K562 (cell line): ENCODE data around the gene CNKSR1.

ENCODE experiments used
- DIDO1 ChIP-seq: fragments of 450-650 bp; IDR thresholded peaks from 2 replicates; pipeline ENCODE4 v1.6.1; 2016; ENCODE audit warnings: low read depth, missing biosample characterization, missing genetic modification characterization
- EZH2 ChIP-seq: IDR thresholded peaks from 2 replicates; pipeline ENCODE4 v1.6.1; 2012; ENCODE audit warnings: low read depth, mild to moderate bottlenecking, inconsistent platforms, low read length, borderline replicate concordance
- KLF6 ChIP-seq: fragments of 250-450 bp; sonication (Bioruptor Pico); IDR thresholded peaks from 2 replicates; pipeline ENCODE4 v1.4.0; 2020; ENCODE audit warnings: mild to moderate bottlenecking, moderate library complexity, borderline replicate concordance
- PCBP1 ChIP-seq: fragments of 200-400 bp; formaldehyde crosslinking; IDR thresholded peaks from 2 replicates; pipeline ENCODE4 v1.6.1; 2018; ENCODE audit warnings: mild to moderate bottlenecking, low read depth, low read length; ENCODE audit not compliant: poor library complexity, severe bottlenecking
- TARDBP ChIP-seq: fragments of 450-650 bp; IDR thresholded peaks from 2 replicates; pipeline ENCODE4 v1.6.1; 2016
- TF ChIP-seq, protein P1 (sequence below): fragments of 250-450 bp; sonication (Bioruptor Pico); IDR thresholded peaks from 2 replicates; pipeline ENCODE4 v1.5.0; 2020; ENCODE audit warnings: mild to moderate bottlenecking
- TF ChIP-seq, protein P2 (sequence below): fragments of 150-350 bp; IDR thresholded peaks from 2 replicates; pipeline ENCODE4 v1.6.1; 2014; ENCODE audit warnings: low read depth, mild to moderate bottlenecking, low read length, borderline replicate concordance
- TF ChIP-seq, protein P3 (sequence below), 3 experiments: IDR thresholded peaks in 2 of 3; conservative IDR thresholded peaks in 1 of 3; 2 replicates each; pipeline ENCODE4 v1.5.1; 2011 to 2012; ENCODE audit warnings: low read length in 3 of 3, mild to moderate bottlenecking in 3 of 3, control low read depth in 2 of 3, improper control_type of control experiment in 1 of 3, inconsistent platforms in 1 of 3, low read depth in 1 of 3, mixed read lengths in 1 of 3, moderate library complexity in 1 of 3; ENCODE audit not compliant: insufficient read depth in 2 of 3

DNA sequence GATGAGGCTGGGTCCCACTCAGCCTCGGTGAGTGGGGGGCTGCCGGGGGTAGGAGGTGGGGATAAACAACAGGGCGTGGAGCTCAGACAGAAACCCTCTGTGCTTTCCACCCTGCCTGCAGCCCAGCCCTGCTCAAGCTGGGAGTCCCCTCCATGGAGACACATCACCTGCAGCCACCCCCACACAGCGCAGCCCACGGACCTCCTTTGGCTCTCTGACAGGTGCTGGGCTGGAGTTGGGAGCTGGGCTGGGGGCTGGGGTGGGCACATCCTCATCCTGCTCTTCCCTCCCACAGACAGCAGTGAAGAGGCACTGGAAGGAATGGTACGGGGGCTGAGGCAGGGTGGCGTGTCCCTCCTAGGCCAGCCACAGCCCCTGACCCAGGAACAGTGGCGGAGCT, 11.2 kb downstream of the CNKSR1 start:
- TF ChIP-seq PCBP1 (no peak), KLF6 (CRISPR knock-in tag) (no peak), EZH2 (no peak), DIDO1 (tag) (no peak), TARDBP (no peak)
- TF ChIP-seq, protein P1, sequence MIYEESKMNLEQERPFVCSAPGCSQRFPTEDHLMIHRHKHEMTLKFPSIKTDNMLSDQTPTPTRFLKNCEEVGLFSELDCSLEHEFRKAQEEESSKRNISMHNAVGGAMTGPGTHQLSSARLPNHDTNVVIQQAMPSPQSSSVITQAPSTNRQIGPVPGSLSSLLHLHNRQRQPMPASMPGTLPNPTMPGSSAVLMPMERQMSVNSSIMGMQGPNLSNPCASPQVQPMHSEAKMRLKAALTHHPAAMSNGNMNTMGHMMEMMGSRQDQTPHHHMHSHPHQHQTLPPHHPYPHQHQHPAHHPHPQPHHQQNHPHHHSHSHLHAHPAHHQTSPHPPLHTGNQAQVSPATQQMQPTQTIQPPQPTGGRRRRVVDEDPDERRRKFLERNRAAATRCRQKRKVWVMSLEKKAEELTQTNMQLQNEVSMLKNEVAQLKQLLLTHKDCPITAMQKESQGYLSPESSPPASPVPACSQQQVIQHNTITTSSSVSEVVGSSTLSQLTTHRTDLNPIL (CRISPR knock-in tag), result no peak
- TF ChIP-seq, protein P2, sequence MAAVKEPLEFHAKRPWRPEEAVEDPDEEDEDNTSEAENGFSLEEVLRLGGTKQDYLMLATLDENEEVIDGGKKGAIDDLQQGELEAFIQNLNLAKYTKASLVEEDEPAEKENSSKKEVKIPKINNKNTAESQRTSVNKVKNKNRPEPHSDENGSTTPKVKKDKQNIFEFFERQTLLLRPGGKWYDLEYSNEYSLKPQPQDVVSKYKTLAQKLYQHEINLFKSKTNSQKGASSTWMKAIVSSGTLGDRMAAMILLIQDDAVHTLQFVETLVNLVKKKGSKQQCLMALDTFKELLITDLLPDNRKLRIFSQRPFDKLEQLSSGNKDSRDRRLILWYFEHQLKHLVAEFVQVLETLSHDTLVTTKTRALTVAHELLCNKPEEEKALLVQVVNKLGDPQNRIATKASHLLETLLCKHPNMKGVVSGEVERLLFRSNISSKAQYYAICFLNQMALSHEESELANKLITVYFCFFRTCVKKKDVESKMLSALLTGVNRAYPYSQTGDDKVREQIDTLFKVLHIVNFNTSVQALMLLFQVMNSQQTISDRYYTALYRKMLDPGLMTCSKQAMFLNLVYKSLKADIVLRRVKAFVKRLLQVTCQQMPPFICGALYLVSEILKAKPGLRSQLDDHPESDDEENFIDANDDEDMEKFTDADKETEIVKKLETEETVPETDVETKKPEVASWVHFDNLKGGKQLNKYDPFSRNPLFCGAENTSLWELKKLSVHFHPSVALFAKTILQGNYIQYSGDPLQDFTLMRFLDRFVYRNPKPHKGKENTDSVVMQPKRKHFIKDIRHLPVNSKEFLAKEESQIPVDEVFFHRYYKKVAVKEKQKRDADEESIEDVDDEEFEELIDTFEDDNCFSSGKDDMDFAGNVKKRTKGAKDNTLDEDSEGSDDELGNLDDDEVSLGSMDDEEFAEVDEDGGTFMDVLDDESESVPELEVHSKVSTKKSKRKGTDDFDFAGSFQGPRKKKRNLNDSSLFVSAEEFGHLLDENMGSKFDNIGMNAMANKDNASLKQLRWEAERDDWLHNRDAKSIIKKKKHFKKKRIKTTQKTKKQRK, result no peak
- TF ChIP-seq, protein P3, sequence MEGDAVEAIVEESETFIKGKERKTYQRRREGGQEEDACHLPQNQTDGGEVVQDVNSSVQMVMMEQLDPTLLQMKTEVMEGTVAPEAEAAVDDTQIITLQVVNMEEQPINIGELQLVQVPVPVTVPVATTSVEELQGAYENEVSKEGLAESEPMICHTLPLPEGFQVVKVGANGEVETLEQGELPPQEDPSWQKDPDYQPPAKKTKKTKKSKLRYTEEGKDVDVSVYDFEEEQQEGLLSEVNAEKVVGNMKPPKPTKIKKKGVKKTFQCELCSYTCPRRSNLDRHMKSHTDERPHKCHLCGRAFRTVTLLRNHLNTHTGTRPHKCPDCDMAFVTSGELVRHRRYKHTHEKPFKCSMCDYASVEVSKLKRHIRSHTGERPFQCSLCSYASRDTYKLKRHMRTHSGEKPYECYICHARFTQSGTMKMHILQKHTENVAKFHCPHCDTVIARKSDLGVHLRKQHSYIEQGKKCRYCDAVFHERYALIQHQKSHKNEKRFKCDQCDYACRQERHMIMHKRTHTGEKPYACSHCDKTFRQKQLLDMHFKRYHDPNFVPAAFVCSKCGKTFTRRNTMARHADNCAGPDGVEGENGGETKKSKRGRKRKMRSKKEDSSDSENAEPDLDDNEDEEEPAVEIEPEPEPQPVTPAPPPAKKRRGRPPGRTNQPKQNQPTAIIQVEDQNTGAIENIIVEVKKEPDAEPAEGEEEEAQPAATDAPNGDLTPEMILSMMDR (IDR thresholded peaks at IDR 0.05 in 2 of 3, conservative IDR thresholded peaks at IDR 0.05 in 1 of 3; ENCODE audit: insufficient read depth in 2 of 3, low read depth in 1 of 3, low read length in 3 of 3), result no peak
